RWPE1 (cell line): ENCODE results near the gene HTR3C.
"Not testable (repeated sequence)": the region's sequence is repeated elsewhere in the genome, so short reads cannot be mapped to it uniquely, and the experiment has no call there.

Source experiments
- CTCF ChIA-PET: fragments of 350-600 bp; sonication (Branson Sonifier 250); formaldehyde crosslinking; extraction: SDS; loops from one replicate; lab custom pipeline; 2021; lab: Yijun Ruan, JAX
- POLR2A ChIA-PET: fragments of 400-600 bp; formaldehyde crosslinking; extraction: SDS; loops from one replicate; lab custom pipeline; 2020; ENCODE audit warnings: antibody characterized with exemption; ENCODE audit not compliant: low non-redundant PET; lab: Yijun Ruan, JAX
- DNase-seq: peaks from one replicate; pipeline ENCODE4 v3.0.0; 2012; ENCODE audit warnings: low spot score
- H3K27ac ChIP-seq: fragments of 450-650 bp; 2 replicates; pipeline ENCODE4 v1.5.1; 2017
- CTCF ChIP-seq: fragments of 450-650 bp; conservative IDR thresholded peaks from 2 replicates; pipeline ENCODE4 v1.5.1; 2017; ENCODE audit warnings: low read depth, mild to moderate bottlenecking

The HTR3C gene

GRCh38 chr3:184031187-184031792, 21.6 kb upstream of the HTR3C start, which contains the start of gene HTR3D:
HTR3D (plus strand) TSS chr3:184031742; CDS start chr3:184031742, 0 bp downstream.
- CTCF ChIA-PET = no interaction called here
- H3K27ac ChIP-seq = no peak within 1 kb of the TSS
- TF ChIP-seq CTCF = no peak
- POLR2A ChIA-PET = no interaction called here
- DNase-seq = no peak

GRCh38 chr3:184037816-184038215, 15.0 kb upstream of the HTR3C start:
- no peak for DNase-seq
- POLR2A ChIA-PET = no interaction called here
- TF ChIP-seq CTCF = no peak
- no peak overlapping the region for H3K27ac ChIP-seq
- CTCF ChIA-PET = no interaction called here

- H3K27ac ChIP-seq, CTCF ChIA-PET, POLR2A ChIA-PET, DNase-seq: not testable (repeated sequence)
These were observed 14.5 kb upstream of the HTR3C start for GRCh38 chr3:184038307-184038706.

- DNase-seq = peak; percentile 63
- POLR2A ChIA-PET = no interaction called here
- CTCF ChIA-PET = interaction anchor here (0.6 kb wide), 1 partner anchor 95 kb away, joined by 5 read pairs; no protein-coding TSS in a partner anchor
- no peak overlapping the region for H3K27ac ChIP-seq
- no peak for TF ChIP-seq CTCF
These were observed 13.4 kb upstream of the HTR3C start for GRCh38 chr3:184039414-184039813.

- DNase-seq = no peak
- no peak for TF ChIP-seq CTCF
- H3K27ac ChIP-seq = peak overlapping the region; percentile 38; the same call in 1 of the 2 replicates
- ChIA-PET POLR2A (no interaction called here), CTCF (no interaction called here)
These were observed 12.8 kb upstream of the HTR3C start for GRCh38 chr3:184040010-184040409.

- DNase-seq = no peak
- H3K27ac ChIP-seq = no peak overlapping the region
- ChIA-PET POLR2A (interaction anchor here (0.6 kb wide), 1 partner anchor 174 kb away, joined by 3 read pairs; no protein-coding TSS in a partner anchor), CTCF (no interaction called here)
- no peak for TF ChIP-seq CTCF
These were observed 10.2 kb upstream of the HTR3C start for GRCh38 chr3:184042617-184043016.

- DNase-seq = no peak
- ChIA-PET POLR2A (no interaction called here), CTCF (interaction anchor here (0.5 to 0.6 kb wide), 2 partner anchors 79 to 83 kb away, joined by 3 read pairs; no protein-coding TSS in a partner anchor)
- no peak overlapping the region for H3K27ac ChIP-seq
- no peak for TF ChIP-seq CTCF
These were observed 6.9 kb upstream of the HTR3C start for GRCh38 chr3:184045995-184046394.
